Activated T-cell treated with anti-CD3 and anti-CD28 coated beads for 1 hour (primary cell): ENCODE data around the gene ATXN7L1.
"Not testable (repeated sequence)": the region's sequence is repeated elsewhere in the genome, so short reads cannot be mapped to it uniquely, and the experiment has no call there.

Source experiments
- DNase-seq: peaks from one replicate; pipeline ENCODE4 v3.0.0-alpha.2; 2020; ENCODE audit warnings: low read depth

The ATXN7L1 gene

DNA sequence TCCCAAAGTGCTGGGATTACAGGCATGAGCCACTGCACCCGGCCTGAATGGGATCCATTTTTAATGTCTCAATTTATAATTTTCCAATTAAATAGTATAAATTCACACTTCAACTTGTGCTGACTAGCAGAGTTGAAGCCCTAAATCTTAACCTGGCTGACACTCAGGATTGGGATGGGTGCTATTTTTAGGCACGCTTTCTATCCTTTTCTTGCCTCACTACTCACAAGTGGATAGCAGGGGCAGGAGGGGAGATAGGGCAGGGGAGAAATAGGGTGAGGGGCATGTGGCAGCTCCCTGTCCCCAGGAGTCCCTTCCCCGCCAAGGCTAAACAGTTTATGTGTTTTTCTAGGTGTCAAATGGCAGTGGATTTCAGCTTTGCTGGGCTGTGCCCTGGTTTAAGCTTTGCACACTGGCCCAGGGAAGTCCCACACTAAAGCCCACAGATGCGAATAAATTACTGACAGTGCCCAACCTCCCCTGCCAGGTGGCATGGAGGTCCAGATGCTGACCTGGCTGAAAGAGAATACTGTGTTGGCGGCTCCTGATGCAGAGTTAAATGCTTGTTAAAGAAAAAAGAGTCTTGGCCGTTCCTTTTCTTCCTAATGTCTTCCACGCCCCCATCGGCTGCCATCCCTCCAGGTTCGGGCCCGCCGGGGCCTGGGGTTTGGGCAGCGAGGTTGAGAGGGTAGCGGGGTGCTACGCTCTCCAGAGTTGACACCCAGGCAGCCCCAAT is 259.0 kb downstream of the ATXN7L1 start:
- DNase-seq = no peak

DNA sequence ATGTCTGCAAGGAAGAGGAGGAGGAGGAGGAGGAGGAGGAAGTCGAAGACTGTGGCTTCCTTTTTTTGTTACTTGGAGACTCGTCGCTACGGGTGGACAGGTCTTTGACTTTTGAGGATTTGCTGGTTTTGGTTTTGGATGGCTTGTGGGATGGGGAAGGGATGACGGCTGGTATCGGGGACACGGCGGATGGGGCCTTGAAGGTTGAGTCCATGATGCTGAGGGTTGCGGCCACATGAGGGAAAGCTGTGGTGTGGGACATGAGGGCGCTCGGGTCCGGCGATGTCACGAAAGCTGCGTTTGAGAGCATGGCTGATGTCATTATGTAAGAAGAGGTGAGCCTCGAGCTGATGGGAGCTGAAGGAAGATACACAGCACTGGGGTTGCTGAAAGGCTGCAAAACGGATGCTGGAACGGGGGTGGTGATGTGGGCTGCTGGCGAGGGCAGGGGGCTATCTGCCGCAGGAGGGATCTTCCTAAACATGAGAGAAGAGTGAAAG is 262.0 kb downstream of the ATXN7L1 start:
- DNase-seq = no peak

DNA sequence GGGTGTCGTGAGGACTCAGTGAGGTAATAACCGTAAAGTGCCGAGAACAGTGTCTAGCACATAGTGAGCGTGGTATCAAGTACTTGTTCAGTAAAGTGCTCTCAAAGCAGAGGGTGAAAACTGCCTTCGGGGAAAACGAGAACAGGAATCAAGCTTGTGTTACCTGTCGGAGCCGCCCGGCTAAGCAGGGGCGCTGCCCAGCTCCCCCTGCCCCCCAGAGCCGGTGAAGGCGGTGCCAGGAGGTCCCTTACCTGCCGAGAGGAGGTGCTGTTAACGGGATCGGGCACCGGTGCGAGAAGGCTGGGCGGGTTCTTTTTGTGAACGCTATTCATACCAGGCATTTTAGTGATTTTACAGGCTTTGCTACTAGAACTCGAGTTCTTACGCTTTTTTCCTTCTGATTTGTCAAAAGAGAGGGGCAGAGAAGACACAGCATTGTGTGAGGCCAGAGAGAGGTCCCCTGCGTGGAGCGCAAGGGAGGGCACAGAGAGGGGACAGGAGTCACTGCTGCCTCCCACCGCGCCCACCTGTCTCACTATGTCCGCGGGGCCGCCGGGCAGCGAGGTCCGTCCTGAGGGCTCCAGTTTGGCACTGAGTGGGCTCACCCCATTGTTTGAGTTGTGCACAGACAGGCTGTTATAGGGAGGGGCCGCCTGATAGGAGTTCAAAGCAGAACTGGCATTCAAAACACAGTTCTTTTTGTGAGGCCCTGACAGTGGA is 262.6 kb downstream of the ATXN7L1 start:
- no peak for DNase-seq

DNA sequence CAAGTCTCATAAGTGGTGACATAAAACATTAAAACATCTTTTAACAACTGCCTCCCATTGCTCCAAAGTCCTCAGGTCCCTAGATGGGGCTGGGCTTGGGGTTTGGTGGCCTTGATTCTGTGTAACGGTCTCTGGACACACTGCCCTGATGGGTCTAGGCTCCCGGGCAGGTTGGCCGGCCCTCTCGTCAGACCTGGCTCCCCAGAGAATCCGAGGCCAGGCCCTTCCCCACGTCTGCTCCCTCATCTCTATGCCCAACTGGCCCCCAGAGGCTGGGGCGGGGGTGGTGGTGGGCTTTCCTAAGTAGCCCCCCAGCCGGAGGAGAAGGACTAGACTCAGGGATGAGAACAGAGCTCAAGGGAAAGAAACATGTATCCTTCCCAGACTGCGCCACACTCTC is 263.6 kb downstream of the ATXN7L1 start:
- DNase-seq = no peak

DNA sequence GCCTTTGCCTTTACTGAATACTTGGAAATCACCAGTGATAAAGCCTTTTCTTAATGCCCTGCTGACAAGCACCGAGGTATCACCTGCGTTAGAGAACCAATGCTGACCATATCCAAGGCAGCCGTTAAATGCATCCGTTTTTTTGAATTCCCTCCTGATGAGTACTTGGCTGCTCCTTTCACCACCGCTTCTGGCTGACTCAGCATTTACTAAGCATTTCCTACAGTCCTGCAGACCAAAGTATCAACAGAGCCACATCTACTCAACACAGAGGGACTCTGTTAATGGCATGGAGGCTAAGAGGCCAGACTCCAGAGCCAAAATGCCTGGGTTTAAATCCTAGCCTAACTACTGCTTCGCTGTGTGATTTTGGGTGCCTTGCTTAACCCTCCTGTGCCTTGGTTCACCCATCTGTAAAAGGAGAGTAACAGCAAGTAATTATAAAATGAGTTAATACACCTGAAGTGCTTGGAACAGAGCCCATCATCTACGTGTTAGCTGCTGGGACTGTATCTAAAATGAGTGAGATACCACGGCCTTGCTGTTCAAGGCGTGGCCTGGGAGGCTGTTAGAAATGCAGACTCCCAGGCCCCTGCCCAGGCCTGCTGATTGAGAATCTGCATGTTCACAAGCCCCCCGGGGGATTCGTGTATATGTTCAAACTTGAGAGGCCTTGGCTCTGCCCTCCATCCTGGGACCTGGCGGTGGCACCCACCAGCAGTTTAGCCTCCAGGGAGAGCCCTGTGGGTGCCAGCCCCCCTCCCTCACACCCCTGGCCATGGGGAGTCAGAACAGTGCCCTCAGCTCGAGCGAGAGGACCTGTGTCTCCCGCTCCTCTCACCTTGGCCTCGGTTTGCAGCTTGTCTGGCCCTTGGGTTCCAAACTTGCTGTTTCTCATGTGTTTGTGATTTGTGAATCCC is 264.3 kb downstream of the ATXN7L1 start:
- no peak for DNase-seq

DNA sequence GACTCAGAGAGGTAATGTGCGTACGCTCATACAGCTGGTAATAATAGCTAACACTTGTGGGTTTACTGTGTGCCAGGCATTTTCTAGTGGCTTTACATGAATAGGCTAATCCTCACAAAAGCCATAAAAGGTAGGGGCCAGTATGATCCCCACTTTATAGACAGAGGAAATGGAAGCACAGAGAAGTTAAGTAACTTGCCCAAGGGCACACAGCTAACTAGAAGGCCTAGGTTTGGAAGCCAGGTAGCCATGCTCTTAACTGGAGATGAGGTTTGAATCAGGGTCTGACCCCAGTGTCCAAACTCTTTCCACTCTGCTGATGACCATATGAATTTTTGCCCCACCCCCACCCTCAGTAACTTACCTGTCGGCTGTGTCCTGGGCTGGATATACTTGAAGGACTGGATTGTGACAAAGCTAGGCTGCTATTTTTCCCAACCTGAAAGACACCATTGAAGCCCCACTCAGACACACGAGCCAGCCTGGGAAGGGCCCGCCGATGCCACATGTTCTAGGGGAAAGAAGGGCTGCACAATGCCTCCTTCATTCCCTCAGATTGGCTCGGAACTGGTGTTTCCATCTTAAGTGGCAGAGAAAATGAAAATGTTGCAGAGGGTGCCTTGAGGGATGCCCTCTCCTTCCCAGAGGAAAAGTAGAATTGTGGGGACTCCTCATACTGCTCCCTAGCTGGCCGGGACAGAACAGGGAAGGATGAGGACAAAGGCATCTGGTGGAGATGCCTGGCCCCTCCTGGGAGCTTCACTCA is 266.1 kb downstream of the ATXN7L1 start:
- no peak for DNase-seq

DNA sequence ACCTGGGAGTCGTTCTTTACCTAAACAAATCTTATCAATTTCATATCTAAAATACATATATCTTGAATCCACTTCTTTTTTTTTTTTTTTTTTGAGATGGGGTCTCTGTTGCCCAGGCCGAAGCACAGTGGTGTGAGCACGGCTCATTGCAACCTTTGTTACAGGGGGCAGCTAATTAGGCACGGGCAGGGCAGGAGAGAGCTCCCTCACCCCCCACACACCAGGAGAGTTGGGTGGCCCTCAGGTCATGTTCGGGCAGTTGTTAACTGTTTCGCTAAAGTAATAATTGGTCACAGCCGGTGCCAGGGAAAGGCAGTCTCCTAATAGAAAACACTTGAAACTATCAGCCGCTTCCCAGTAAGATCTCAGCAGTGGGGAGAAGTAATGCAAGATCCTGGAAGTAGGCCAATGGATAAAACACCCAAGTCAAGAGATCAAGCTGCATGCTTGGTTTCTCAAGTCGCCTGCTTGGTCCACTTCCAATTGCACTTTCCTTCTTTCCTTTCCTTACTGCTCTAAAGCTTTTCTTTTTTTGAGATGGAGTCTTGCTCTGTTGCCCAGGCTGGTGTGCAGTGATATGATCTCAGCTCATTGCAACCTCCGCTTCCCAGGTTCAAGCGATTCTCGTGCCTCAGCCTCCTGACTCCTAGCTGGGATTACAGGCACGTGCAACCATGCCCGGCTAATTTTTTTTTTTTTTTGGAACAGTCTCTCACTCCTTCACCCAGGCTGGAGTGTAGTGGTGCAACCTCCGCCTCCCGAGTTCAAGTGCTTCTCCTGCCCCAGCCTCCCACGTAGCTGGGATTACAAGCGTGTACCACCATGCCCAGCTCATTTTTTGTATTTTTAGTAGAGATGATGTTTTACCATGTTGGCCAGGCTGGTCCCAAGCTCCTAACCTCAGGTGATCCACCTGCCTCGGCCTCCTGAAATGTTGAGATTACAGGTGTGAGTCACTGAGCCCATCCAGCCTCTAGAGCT is 273.8 kb downstream of the ATXN7L1 start:
- DNase-seq = no peak

DNA sequence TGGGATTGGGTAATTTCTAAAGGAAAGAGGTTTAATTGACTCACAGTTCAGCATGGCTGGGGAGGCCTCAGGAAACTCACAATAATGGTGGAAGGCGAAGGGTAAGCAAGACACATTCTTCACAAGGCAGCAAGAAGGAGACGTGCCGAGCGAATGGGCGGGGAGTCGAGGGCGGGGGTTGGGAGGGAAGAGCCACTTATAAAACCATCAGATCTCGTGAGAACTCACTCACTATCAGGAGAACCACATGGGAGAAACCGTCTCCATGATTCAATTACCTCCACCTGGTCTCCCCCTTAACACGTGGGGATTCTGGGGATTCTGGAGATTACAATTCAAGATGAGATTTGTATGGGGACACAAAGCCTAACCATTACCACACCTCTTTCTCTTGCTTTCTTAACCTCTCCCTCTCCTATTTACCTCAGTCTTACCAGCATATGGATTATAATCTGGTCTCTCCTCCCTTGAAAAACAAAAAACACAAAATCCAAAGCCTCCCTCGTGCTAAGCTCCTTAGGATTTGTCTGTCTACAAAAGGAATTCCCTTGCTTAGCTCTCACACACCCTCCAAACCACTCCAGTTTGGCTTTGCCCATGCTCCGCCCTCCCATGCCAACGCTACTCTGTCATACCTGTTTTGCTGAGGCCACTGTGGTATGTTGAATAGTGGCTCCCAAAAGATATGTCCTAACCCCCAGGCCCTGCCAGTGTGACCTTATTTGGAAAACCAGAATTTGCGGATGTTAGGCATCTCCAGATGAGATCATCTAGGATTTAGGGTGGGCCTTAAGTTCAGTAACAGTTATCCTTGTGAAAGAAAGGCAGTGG is 275.5 kb downstream of the ATXN7L1 start:
- DNase-seq = no peak

DNA sequence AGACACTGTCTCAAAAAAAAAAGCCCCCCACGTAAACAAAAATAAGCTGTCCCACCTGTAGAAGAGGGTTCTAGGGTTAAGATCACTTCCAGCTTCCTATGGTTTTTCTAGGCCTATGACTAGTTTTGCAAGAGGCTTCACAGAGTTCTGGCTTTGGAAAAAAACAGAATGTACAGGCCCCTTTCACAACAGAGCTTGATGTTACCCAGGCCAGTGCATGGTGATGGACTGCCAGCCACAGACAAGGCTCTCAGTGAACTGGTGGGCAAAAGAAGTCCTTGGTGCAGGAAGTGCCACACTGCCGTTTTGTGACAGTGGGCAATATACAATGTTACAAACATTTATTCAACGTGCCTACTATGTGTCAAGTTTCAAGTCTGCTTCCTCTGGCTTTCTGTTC is 276.8 kb downstream of the ATXN7L1 start:
- no peak for DNase-seq

DNA sequence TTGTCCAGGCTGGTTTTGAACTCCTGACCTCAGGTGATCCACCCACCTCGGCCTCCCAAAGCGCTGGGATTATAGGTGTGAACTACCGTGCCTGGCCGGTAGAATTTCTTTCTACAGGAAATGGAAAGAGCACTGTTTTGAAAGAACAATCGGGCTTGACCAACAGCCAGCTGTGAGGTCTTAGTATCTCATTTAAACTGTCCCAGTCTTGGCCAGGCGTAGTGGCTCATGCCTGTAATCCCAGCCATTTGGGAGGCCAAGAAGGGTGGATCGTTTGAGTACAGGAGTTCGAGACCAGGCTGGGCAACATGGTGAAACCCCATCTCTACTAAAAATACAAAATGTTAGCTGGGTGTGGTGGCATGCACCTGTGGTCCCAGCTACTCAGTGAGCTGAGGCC is 277.3 kb downstream of the ATXN7L1 start:
- not testable (repeated sequence) for DNase-seq

DNA sequence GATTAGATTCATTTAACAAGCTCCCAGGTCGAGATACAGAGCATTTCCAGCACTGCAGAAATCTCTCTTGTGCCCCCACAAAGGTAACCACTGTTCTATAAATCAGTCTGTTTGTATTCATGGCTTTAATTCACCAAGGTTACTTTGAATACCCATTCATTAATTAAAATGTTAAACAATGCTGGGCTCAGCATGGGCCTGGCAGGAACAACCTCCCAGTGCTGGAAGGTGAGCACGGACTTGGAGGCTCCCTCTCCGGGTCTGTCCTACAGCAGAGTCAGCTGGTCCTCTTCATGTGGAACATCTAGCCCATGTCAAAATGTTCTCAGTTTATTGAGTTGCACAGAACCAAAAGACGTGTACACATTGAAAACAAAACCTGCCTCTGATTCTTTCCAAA is 279.5 kb downstream of the ATXN7L1 start:
- DNase-seq = no peak

DNA sequence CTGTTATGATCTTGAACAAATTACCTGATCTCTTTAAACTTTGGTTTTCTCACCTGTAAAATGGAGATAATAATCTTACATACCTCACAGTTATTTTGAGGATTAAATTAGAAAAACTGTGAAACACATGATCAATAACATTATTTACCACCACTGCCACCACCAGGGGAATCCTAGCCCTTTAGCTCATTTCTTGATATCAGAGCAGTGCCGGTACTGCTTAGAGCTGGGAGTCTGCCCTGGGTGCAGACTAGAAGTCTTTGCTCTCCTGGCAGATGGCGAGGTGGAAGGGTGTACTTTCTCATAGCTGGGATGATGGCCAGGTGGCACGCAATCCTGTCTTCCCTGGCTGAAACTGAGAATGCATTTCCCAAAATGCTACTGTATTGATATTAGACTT is 282.4 kb downstream of the ATXN7L1 start:
- no peak for DNase-seq

DNA sequence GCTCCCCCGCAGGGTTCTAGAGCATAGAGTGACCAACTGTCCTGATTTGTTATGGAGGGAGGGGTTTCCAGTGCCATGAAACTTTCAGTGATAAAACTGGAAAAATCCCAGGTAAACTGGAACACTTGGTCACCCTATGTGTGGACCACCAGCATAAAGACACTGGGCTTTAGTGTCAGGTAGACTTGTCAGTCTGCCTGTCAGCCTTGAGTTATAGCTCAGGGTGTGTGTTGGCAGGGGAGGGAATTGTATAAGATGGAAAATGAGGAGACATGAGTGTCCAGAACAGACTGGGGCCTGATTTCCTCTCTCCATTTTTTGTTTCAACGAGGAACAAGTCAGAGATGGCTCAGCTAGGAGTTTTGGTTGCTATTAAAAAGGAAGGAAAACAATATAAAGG is 284.9 kb downstream of the ATXN7L1 start:
- DNase-seq = no peak

DNA sequence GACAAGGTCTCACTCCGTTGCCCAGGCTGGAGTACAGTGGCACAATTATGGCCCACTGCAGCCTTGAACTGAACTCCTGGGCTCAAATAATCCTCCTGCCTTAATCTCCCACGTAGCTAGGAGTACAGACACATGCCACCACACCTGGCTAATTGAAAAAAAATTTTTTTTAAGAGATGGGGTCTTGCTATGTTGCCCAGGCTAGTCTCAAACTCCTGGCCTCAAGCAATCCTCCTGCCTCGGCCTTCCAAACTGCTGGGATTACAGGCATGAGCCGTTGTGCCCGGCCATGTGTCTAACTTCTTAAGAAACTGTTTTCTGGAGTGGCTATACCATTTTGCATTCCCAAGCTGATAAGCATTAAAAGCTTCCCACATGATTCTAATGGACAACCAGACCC is 285.6 kb downstream of the ATXN7L1 start:
- DNase-seq = no peak

DNA sequence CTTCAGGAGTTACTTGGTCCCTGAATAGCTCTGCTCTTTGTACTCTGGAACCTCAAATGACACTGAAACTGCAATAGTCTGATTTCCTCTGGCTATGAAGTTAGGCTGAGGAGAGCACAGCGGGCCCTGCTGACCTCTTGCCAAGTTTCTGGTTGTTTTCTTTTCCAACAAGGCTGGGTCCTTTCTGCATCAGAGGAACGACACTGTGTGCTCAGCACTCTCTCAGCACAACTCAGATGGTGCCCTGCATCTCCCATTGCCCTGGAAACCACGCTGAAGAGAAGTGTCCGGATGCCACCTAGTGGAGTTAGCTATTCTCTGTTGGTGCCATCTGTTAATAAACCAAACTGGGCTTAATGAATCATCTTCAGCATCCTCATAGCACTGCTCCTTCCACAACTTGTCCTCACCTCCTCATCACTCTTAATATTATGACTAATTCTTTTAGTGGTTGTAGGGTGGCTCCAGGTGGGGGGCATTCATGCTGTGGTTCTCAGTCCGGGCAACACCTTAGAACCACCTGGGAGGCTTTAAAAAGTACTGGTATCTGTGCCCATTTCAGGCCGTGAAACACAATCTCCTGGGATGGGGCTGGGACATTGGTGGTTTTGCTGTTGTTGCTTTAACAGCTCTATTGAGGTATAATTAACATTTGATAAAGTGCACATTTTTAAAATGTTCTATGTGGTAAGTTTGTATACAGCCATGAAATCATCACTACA is 286.9 kb downstream of the ATXN7L1 start:
- peak; percentile 31 for DNase-seq

DNA sequence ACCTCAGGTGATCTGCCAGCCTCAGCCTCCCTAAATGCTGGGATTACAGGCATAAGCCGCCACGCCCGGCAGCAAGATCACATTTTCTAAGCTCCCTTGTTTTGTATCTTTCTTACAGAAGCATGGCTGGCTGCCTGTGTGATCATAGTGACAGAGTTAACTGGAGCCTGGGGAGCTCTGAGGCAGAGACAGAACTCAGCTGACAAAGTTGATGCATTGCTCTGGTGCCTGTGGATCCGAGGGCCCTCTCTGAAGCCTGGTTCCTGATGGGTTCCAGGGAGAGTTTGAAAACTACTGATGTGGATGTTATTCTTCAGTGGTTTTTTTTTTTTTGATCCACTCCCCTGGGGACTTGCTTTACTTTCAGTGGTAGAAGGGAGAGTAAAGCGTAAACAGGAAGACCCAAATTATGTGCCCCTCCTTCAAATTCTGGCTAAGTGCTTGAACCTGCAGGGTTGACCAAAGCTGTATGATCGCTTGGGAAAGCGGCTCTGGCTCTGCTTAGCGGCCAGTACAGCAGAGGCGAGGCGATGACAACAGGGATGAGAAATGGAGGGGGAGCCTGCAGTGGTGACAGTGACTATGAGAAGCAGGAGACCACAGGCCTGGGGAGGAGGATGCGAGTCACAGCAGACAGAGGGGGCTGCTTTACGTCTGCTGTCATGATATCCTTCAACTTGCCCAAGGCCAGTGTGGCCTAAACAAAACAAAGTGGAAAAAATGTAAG is 288.3 kb downstream of the ATXN7L1 start:
- no peak for DNase-seq

DNA sequence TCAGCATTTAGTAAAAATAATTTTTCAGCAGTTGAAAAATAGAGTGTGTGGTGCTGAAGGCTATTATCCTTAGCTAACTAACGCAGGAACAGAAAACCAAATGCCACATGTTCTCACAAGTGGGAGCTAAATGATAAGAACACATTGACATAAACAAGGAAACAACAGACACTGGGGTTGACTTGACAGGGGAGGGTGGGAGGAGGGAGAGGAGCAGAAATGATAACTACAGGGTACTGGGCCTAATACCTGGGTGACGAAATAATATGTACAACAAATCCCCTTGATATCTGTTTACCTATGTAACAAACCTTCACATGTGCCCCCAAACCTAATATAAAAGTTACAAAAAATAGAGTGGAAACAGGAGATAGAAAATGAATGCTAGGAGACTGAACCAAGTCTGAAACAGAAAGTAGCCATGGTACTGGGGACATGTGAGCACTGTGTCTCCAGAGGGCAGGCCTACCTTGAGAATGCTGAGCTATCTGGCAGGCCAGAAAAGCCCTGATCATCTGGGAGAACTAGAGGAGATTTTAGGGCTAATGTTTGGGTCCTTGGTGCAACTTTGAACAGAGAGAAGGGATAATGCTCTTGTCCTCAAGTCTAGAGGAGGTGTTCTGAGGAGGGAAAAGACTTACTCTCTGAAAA is 290.4 kb downstream of the ATXN7L1 start:
- no peak for DNase-seq

DNA sequence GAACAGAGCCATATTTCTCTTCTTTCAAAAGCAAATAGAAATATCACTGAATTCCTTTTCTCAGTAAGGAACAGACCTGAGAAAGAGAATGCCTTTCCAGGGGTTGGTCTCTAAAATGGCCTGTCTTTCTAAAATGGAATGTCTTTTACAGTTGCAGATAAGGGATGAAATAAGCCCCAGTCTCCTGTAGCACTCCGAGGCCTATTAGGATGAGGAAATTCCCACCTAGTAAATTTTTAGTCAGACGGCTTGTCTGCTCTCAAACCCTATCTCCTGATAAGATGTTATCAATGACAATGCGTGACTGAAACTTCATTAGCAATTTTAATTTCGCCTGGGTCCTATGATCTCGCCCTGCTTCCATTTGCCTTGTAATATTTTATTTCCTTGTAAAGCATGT is 292.2 kb downstream of the ATXN7L1 start:
- no peak for DNase-seq
